HEK293T (cell line): Measurements from ENCODE around the gene MPRIP.

ENCODE experiments used
- BHLHE40 ChIP-seq: fragments of 450-650 bp; IDR thresholded peaks from 2 replicates; pipeline ENCODE4 v1.6.1; 2016; ENCODE audit warnings: mild to moderate bottlenecking, moderate library complexity, borderline replicate concordance
- ELF4 ChIP-seq: fragments of 450-650 bp; IDR thresholded peaks from 2 replicates; pipeline ENCODE4 v1.6.1; 2017; ENCODE audit warnings: antibody characterized with exemption

GRCh38 chr17:17104494-17104893 lies 62.2 kb downstream of the MPRIP start:
- no peak for TF ChIP-seq ELF4
- no peak for TF ChIP-seq BHLHE40
